Measurements from ENCODE around the gene TCP11L2.

DNA sequence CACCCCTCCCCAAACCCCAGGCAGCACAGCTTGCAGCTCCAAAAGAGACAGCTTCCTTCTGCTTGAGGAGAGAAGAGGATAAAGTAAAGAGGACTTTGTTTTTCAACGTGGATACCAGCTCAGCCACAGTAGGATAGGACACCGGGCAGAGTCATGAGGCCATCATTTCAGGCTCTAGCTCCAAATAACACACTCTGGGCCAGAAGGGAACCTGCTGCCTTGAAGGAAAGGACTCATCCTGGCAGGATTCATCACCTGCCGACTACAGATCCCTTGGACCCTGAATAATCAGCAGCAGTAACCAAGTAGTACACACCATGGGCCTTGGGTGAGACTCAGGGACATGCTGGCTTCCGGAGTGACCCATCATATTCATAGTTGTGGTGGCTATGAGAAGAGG, 44.3 kb upstream of the TCP11L2 start:
- TF ChIP-seq POLR2AphosphoS5 (IDR thresholded peaks at IDR 0.05; ENCODE audit: borderline replicate concordance, low read depth, low read length) (no peak), EZH2 (IDR thresholded peaks at IDR 0.05) (no peak)
